Superior temporal gyrus (tissue), 1 donor: ENCODE results near the gene NRIP1.
A peak's percentile ranks its signal among the peaks of the same experiment; 100 is the strongest.

Experiments used
- DNase-seq: peaks from one replicate; pipeline ENCODE4 v3.0.0-alpha.2; 2016; ENCODE audit errors: extremely low spot score

The NRIP1 gene

GRCh38 chr21:14922980-14923379 lies 141.8 kb downstream of the NRIP1 start:
- no peak for DNase-seq

- peak; percentile 37 for DNase-seq
These were observed 146.3 kb downstream of the NRIP1 start for GRCh38 chr21:14918527-14918926.

- no peak for DNase-seq
These were observed 147.0 kb downstream of the NRIP1 start for GRCh38 chr21:14917762-14918161.

- no peak for DNase-seq
These were observed 148.1 kb downstream of the NRIP1 start for GRCh38 chr21:14916676-14917141.

GRCh38 chr21:14913638-14914037 lies 151.2 kb downstream of the NRIP1 start:
- no peak for DNase-seq

- DNase-seq: no peak
These were observed 153.4 kb downstream of the NRIP1 start for GRCh38 chr21:14911351-14911750.
